Vagina (tissue), 2 donors: Measurements from ENCODE around the gene PLD5. TPM values are rescaled to one million over a fixed set of nuclear protein-coding genes. Genes with fewer than 3 reads are reported as not detected.

Experiments used
- DNase-seq, 2 donors: peaks; one replicate each; pipeline ENCODE4 v3.0.0-alpha.2; 2017; ENCODE audit errors: extremely low spot score in 2 of 2
- H3K27ac ChIP-seq: fragments of 200-600 bp; sonication (generic); one replicate; pipeline ENCODE4 v1.5.1; 2019
- H3K27me3 ChIP-seq: fragments of 200-600 bp; sonication (generic); one replicate; pipeline ENCODE4 v1.5.1; 2019
- H3K36me3 ChIP-seq, 2 donors: fragments of 200-600 bp; sonication (generic); one replicate each; pipeline ENCODE4 v1.5.1; 2017 to 2019
- H3K4me1 ChIP-seq: fragments of 200-600 bp; sonication (generic); one replicate; pipeline ENCODE4 v1.5.1; 2019
- H3K4me3 ChIP-seq, 2 donors: fragments of 200-600 bp; sonication (generic); 1 replicate in 1 of 2; 2 replicates in 1 of 2; pipeline ENCODE4 v1.5.1; 2016 to 2019
- H3K9me3 ChIP-seq: fragments of 200-600 bp; sonication (generic); one replicate; pipeline ENCODE4 v1.5.1; 2019
- POLR2A ChIP-seq, 2 donors: fragments of 450-650 bp; IDR thresholded peaks; one replicate each; pipeline ENCODE4 v1.6.1; 2017; ENCODE audit warnings: antibody characterized with exemption in 2 of 2, mild to moderate bottlenecking in 2 of 2, moderate library complexity in 2 of 2
- POLR2AphosphoS5 ChIP-seq, 2 donors: sonication (generic); formaldehyde crosslinking; IDR thresholded peaks; one replicate each; pipeline ENCODE4 v1.9.0; 2017; ENCODE audit warnings: antibody characterized with exemption in 2 of 2, mild to moderate bottlenecking in 2 of 2, low read depth in 1 of 2; ENCODE audit not compliant: insufficient read depth in 1 of 2
- intact Hi-C: fragments of 100-400 bp; cut with DNase I; formaldehyde crosslinking; loops from one replicate; pipeline ENCODE4 v1.15.1; 2023
- total RNA-seq: library from RNA; depleted of rRNA; stranded (reverse); fragments of >200 nt; gene quantifications from one replicate; pipeline ENCODE4 v1.2.3, GENCODE V29; 2016
- TF ChIP-seq, protein P1 (sequence below), 3 experiments: fragments of 450-650 bp in 2 of 3; fragments of 200-600 bp in 1 of 3; sonication (generic) in 1 of 3; IDR thresholded peaks; one replicate each; pipeline ENCODE4 v1.5.1; 2017 to 2019; ENCODE audit warnings: antibody characterized with exemption in 3 of 3, mild to moderate bottlenecking in 2 of 3, moderate library complexity in 2 of 3

The PLD5 gene
- total RNA-seq, 1 donor from 2014 or later = 1.5 TPM

DNA sequence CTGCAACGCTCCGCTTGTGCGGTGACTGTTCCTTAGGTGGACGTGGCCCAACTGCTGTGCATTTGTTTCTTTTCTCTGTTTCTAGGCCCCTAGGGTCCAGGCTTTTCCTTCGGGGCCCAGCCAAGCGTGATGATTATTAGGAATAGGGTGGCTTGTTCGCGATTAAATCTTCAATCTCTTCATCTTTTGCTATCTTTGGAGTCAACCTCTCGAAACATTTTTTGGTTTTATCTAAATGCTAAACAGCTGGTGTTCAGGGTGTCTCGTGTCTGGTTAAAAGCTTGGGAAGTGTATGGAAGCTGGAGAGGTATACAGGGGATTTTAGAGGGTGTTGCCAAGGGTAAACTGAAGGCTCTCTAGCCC is 844 bp upstream of the PLD5 start:
- DNase-seq = no peak
- Histone ChIP-seq H3K4me3 (peak overlapping the region; percentile 31 to 43), H3K4me1 (peaks cover 16% of the 10 kb centered on the region), H3K27me3 (no peaks in the 10 kb centered on the region), H3K27ac (no peak overlapping the region), H3K36me3 (no peaks in the 10 kb centered on the region), H3K9me3 (no peaks in the 10 kb centered on the region)
- TF ChIP-seq POLR2AphosphoS5 (IDR thresholded peaks at IDR 0.05; ENCODE audit: insufficient read depth in 1 of 2, low read depth in 1 of 2) (no peak), POLR2A (IDR thresholded peaks at IDR 0.05) (no peak)
- TF ChIP-seq, protein P1, sequence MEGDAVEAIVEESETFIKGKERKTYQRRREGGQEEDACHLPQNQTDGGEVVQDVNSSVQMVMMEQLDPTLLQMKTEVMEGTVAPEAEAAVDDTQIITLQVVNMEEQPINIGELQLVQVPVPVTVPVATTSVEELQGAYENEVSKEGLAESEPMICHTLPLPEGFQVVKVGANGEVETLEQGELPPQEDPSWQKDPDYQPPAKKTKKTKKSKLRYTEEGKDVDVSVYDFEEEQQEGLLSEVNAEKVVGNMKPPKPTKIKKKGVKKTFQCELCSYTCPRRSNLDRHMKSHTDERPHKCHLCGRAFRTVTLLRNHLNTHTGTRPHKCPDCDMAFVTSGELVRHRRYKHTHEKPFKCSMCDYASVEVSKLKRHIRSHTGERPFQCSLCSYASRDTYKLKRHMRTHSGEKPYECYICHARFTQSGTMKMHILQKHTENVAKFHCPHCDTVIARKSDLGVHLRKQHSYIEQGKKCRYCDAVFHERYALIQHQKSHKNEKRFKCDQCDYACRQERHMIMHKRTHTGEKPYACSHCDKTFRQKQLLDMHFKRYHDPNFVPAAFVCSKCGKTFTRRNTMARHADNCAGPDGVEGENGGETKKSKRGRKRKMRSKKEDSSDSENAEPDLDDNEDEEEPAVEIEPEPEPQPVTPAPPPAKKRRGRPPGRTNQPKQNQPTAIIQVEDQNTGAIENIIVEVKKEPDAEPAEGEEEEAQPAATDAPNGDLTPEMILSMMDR (IDR thresholded peaks at IDR 0.05) = no peak
- intact Hi-C loops = no loop called here

DNA sequence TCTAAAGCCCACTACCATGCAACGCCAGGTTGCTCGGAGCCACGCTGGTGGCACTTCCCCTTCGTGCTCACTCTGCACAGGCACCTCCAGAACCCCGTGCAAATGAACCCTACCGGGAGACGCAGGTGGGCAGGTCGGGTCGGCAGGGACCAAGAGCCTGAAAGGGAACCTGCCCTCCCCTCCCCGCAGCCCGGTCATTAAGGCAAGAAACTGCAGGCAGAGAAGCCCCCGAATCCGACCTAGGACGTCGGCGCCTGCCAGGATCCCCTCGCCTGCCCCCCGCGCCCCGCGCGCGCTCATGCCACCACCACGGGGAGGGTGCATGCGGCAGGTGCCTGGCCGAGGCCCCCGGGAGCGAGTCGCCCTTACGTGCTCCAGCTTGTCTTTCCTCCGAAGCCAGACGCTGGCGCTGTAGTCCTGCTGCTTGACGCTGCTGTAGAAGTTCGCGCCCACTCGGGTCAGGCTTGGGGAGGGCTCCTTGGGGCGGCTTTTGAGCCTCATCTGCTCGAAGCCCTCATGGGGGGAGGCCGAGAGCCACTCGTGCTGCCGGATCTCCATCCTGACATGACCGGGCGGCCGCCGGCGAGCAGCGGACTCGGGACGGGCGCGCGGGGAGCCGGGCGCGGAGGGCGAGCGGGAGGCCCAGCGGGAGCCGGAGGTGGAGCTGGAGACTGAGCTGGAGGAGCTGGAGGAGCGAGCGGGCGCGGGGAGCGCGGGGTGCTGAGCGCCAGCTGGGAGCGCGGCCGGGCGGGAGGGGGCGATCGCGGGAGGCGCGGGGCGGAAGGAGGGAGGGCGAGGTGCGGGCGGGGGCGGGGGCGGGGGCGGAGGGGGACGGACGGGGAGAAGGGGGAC is 552 bp downstream of the PLD5 start:
- TF ChIP-seq, protein P1 (IDR thresholded peaks at IDR 0.05) = no peak
- TF ChIP-seq POLR2AphosphoS5 (IDR thresholded peaks at IDR 0.05; ENCODE audit: insufficient read depth in 1 of 2, low read depth in 1 of 2) (no peak), POLR2A (IDR thresholded peaks at IDR 0.05) (no peak)
- no peaks in the 10 kb centered on the region for H3K9me3 ChIP-seq
- peak overlapping the region; percentile 31 to 43 for H3K4me3 ChIP-seq
- H3K36me3 ChIP-seq = no peaks in the 10 kb centered on the region
- no peak for DNase-seq
- H3K27ac ChIP-seq = no peak overlapping the region
- peaks cover 16% of the 10 kb centered on the region for H3K4me1 ChIP-seq
- intact Hi-C loops = no loop called here
- no peaks in the 10 kb centered on the region for H3K27me3 ChIP-seq

DNA sequence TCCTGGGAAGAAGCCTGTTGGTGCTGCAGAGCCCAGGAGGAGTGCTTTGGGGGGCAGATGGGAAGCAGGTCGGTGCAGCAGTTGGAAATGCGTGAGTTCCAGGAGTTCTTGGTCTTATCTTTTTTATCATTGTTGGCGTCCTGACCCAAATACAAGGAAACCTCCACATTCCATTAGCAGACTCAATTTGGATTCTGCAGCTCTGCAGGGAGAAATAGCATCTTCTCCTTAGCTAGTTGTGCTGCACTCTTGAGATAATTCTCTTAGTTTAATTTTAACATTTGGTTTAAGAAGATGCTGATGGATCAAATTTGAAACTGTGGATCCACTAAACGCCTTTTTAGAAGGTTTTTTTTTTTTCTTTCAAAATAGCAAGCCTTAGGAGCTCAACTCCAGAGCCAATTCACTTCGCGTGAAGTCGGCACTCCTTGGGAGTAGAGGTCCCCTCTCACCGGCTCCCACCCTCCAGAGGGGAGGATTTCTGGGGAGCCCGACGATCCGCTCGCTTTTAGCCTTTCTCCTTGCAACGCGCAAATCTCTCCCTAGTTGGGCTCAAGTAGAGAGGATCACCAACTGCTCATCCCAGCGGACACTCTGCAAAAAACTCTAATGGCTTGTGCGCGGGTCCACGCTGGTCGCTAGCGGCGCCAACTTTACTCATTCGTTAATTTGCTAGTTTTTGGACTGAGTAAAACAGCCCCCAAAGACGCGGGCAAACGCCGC is 1.3 kb downstream of the PLD5 start:
- DNase-seq = no peak
- intact Hi-C loops = no loop called here
- no peak overlapping the region for H3K27ac ChIP-seq
- TF ChIP-seq, protein P1 (IDR thresholded peaks at IDR 0.05) = no peak
- no peak for TF ChIP-seq POLR2A (IDR thresholded peaks at IDR 0.05)
- no peak for TF ChIP-seq POLR2AphosphoS5 (IDR thresholded peaks at IDR 0.05; ENCODE audit: insufficient read depth in 1 of 2, low read depth in 1 of 2)
- H3K4me3 ChIP-seq = peak overlapping the region; percentile 31 to 43
- H3K4me1 ChIP-seq = peaks cover 16% of the 10 kb centered on the region
- no peaks in the 10 kb centered on the region for H3K27me3 ChIP-seq
- H3K36me3 ChIP-seq = no peaks in the 10 kb centered on the region
- no peaks in the 10 kb centered on the region for H3K9me3 ChIP-seq

DNA sequence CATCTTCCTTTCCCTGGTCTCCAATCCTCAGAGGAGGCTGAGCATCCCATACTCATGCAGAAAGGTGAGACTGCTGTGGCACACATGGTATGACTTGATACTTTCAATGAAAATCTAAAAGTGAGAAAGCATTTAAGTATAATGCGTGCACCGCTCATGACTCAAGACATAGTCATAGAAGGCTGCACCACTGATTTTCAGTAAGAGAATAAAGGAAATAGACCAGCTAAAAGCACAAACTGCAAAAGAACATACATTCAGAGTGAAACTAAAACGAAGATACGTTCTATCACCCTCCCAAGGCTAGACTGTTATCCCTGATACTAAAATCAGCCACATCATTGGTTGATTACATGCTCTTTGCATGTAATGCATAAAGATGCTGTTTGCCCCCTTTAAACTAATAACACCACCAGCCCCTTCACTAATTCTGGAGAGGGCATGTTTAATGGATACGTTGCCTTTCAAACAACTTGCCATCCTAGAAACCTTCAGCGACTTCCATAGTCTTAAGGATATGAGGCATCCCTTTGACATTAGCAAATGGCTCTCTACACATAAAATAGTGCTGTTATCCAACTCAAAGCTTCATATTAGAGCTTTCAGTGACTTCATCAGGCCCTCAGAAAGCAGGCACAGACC is 2.1 kb downstream of the PLD5 start:
- no peaks in the 10 kb centered on the region for H3K9me3 ChIP-seq
- intact Hi-C loops = no loop called here
- no peaks in the 10 kb centered on the region for H3K36me3 ChIP-seq
- H3K27me3 ChIP-seq = no peaks in the 10 kb centered on the region
- TF ChIP-seq, protein P1 (IDR thresholded peaks at IDR 0.05) = no peak
- TF ChIP-seq POLR2A (IDR thresholded peaks at IDR 0.05) (no peak), POLR2AphosphoS5 (IDR thresholded peaks at IDR 0.05; ENCODE audit: insufficient read depth in 1 of 2, low read depth in 1 of 2) (no peak)
- no peak for DNase-seq
- no peak overlapping the region for H3K4me3 ChIP-seq
- H3K4me1 ChIP-seq = peaks cover 16% of the 10 kb centered on the region
- no peak overlapping the region for H3K27ac ChIP-seq
